ENCODE data around the gene ADAMTS2. TPM values are rescaled to one million over a fixed set of nuclear protein-coding genes. Genes with fewer than 3 reads are reported as not detected.

Gene ADAMTS2
- total and polyA plus RNA-seq, 2 of the 4 experiments (the other 2 are of a cell fraction) = 19.0 to 58.8 TPM

GRCh38 chr5:179185256-179185940 lies 159.9 kb downstream of the ADAMTS2 start:
- no peak overlapping the region for H2BK15ac ChIP-seq (ENCODE audit: low read depth, low read length)
- no peak overlapping the region for H3K9ac ChIP-seq (ENCODE audit: low read depth, low read length)
- H3K4me3 ChIP-seq (ENCODE audit: insufficient read depth, low read depth, low read length) = no peak overlapping the region
- no peak overlapping the region for H4K5ac ChIP-seq (ENCODE audit: low read depth, low read length)
- peaks cover 8% of the 10 kb centered on the region for H3K4me1 ChIP-seq (ENCODE audit: control insufficient read depth, insufficient read depth, low read length)
- H2BK120ac ChIP-seq (ENCODE audit: low read depth, low read length) = no peak overlapping the region
- intact Hi-C loops (cut with micrococcal nuclease) (no loop called here), dilution Hi-C loops (cut with HindIII; ENCODE audit: low sequenced_read_pairs, unreplicated experiment) (no loop called here), in situ Hi-C loops (cut with MboI; ENCODE audit: low sequenced_read_pairs) (no loop called here)
- no peak overlapping the region for H2AK5ac ChIP-seq (ENCODE audit: low read depth, low read length)
- H2BK20ac ChIP-seq (ENCODE audit: low read depth, low read length) = no peak overlapping the region
- no peak for ATAC-seq (ENCODE audit: low read depth)
- H2BK5ac ChIP-seq (ENCODE audit: low read depth, low read length, poor library complexity, severe bottlenecking) = peak overlapping the region; percentile 31
- no peak for DNase-seq
- no peak overlapping the region for H4K91ac ChIP-seq (ENCODE audit: insufficient read depth, low read depth, low read length)
- H3K18ac ChIP-seq (ENCODE audit: low read depth, low read length) = no peak overlapping the region
- 50% methylated on average over 2 of the region's 16 CpGs; no CpG with 5 or more reads in 1 of the 2 experiments for WGBS, 2 experiments (ENCODE audit: extremely low coverage in 2 of 2, insufficient read length in 1 of 2)
- no peak overlapping the region for H3K23ac ChIP-seq (ENCODE audit: low read depth, low read length)
- no peak for TF ChIP-seq ELK1 (IDR thresholded peaks at IDR 0.05; ENCODE audit: borderline replicate concordance, low read depth, low read length)
- TF ChIP-seq RAD21 (IDR thresholded peaks at IDR 0.05; ENCODE audit: low read length) = no peak
- no peak for TF ChIP-seq RFX5 (IDR thresholded peaks at IDR 0.05; ENCODE audit: low read depth, low read length)
- no peak for TF ChIP-seq MAFK (IDR thresholded peaks at IDR 0.05; ENCODE audit: low read depth, low read length)
- TF ChIP-seq BHLHE40 (IDR thresholded peaks at IDR 0.05; ENCODE audit: low read depth, low read length) = no peak
- TF ChIP-seq CHD1 (IDR thresholded peaks at IDR 0.05; ENCODE audit: low read depth, low read length) = no peak
- TF ChIP-seq MXI1 (IDR thresholded peaks at IDR 0.05; ENCODE audit: borderline replicate concordance, low read depth, low read length) = no peak
- TF ChIP-seq POLR2A (IDR thresholded peaks at IDR 0.05; ENCODE audit: low read depth, low read length) = no peak
- TF ChIP-seq USF2 (IDR thresholded peaks at IDR 0.05; ENCODE audit: low read depth, low read length) = no peak
- TF ChIP-seq SMC3 (IDR thresholded peaks at IDR 0.05; ENCODE audit: low read depth, low read length) = no peak
- TF ChIP-seq MAZ (IDR thresholded peaks at IDR 0.05; ENCODE audit: borderline replicate concordance, low read depth, low read length) = no peak
- no peak for TF ChIP-seq RCOR1 (IDR thresholded peaks at IDR 0.05; ENCODE audit: insufficient replicate concordance, low read length)
- TF ChIP-seq NFE2L2 (IDR thresholded peaks at IDR 0.05; ENCODE audit: low read depth, low read length) = no peak
- no peak for TF ChIP-seq CEBPB (IDR thresholded peaks at IDR 0.05; ENCODE audit: low read depth, low read length)
- TF ChIP-seq CTCF (conservative IDR thresholded peaks at IDR 0.05; ENCODE audit: low read depth, low read length) = no peak
- no peak for TF ChIP-seq FOS (IDR thresholded peaks at IDR 0.05; ENCODE audit: low read depth, low read length)
- H3K9me1 ChIP-seq (ENCODE audit: insufficient read depth, low read length) = peaks cover 14% of the 10 kb centered on the region; the same call in 1 of the 2 replicates
- H3K4ac ChIP-seq (ENCODE audit: low read depth, low read length) = no peak overlapping the region
- H3K36me3 ChIP-seq (ENCODE audit: control insufficient read depth, insufficient read depth, low read length) = peaks cover under 1% of the 10 kb centered on the region; the same call in 1 of the 2 replicates
- no peak overlapping the region for H2AK9ac ChIP-seq (replicated peaks; ENCODE audit: low read depth, low read length, poor library complexity)
- no TSS peak for BruUV-seq (replicated peaks)
- H3K4me2 ChIP-seq (ENCODE audit: low read depth, low read length) = no peak overlapping the region
- ChIA-PET CTCF (interaction anchor here (0.6 kb wide), 1 partner anchor 326 kb away, joined by 4 read pairs; no protein-coding TSS in a partner anchor), POLR2A (ENCODE audit: unreplicated experiment) (no interaction called here)
- H2AFZ ChIP-seq (replicated peaks; ENCODE audit: low read length, poor library complexity) = no peak overlapping the region
- no peaks in the 10 kb centered on the region for H3K9me3 ChIP-seq (ENCODE audit: control insufficient read depth, insufficient read depth, low read length)
- H3K79me1 ChIP-seq (ENCODE audit: low read depth in 1 of 2, low read length in 2 of 2) = peaks cover 2 to 13% of the 10 kb centered on the region in 2 experiments; a peak in 2 of 4 replicates
- H3K14ac ChIP-seq (replicated peaks; ENCODE audit: low read depth, low read length) = no peak overlapping the region
- no peak overlapping the region for H3K27ac ChIP-seq (ENCODE audit: insufficient read depth, low read length)
- H3K27me3 ChIP-seq (ENCODE audit: control insufficient read depth, insufficient read depth, low read length) = no peaks in the 10 kb centered on the region
- H4K8ac ChIP-seq (ENCODE audit: low read depth in 2 of 2, low read length in 2 of 2) = no peak overlapping the region
- H4K20me1 ChIP-seq (ENCODE audit: insufficient read depth, low read length) = no peaks in the 10 kb centered on the region
- no peak overlapping the region for H3K56ac ChIP-seq (ENCODE audit: extremely low read depth, insufficient read depth, low read length)
